NCI-H2081 treated with DMSO at 0.1 percent for 48 hours (cell line): Measurements from ENCODE around the gene SPINK1.
A peak's percentile ranks its signal among the peaks of the same experiment; 100 is the strongest.
"Not testable (repeated sequence)": the region's sequence is repeated elsewhere in the genome, so short reads cannot be mapped to it uniquely, and the experiment has no call there.

ENCODE experiments used
- DNase-seq: peaks from one replicate; lab custom pipeline; 2025; lab: John Stamatoyannopoulos, UW

SPINK1 gene

GRCh38 chr5:147805030-147805454, 26.4 kb downstream of the SPINK1 start:
- DNase-seq, result no peak

- no peak for DNase-seq
Measured at GRCh38 chr5:147804334-147804733, 27.1 kb downstream of the SPINK1 start.

GRCh38 chr5:147803926-147804325, 27.5 kb downstream of the SPINK1 start:
- no peak for DNase-seq

- not testable (repeated sequence) for DNase-seq
Measured at GRCh38 chr5:147803161-147803560, 28.3 kb downstream of the SPINK1 start.

- no peak for DNase-seq
Measured at GRCh38 chr5:147801461-147801860, 30.0 kb downstream of the SPINK1 start.

GRCh38 chr5:147800491-147800890, 31.0 kb downstream of the SPINK1 start:
- no peak for DNase-seq

GRCh38 chr5:147796556-147797308, 34.7 kb downstream of the SPINK1 start:
- DNase-seq, result no peak

- DNase-seq, result no peak
Measured at GRCh38 chr5:147791181-147791580, 40.3 kb downstream of the SPINK1 start.

- DNase-seq, result no peak
Measured at GRCh38 chr5:147789820-147790219, 41.7 kb downstream of the SPINK1 start.

GRCh38 chr5:147788023-147788422, 43.4 kb downstream of the SPINK1 start:
- DNase-seq, result no peak

- no peak for DNase-seq
Measured at GRCh38 chr5:147786142-147786541, 45.3 kb downstream of the SPINK1 start.

GRCh38 chr5:147784146-147784987, 47.1 kb downstream of the SPINK1 start:
- DNase-seq, result no peak

- peak; percentile 78 for DNase-seq
Measured at GRCh38 chr5:147782110-147783028, 49.1 kb downstream of the SPINK1 start, which contains the start of gene JAKMIP2. Gene JAKMIP2, minus strand, starts transcription at chr5:147782728. Its CDS starts 110,922 bp downstream, at chr5:147671806.

GRCh38 chr5:147780924-147781573, 50.4 kb downstream of the SPINK1 start:
- DNase-seq, result no peak

GRCh38 chr5:147779694-147780093, 51.8 kb downstream of the SPINK1 start:
- DNase-seq, result no peak

GRCh38 chr5:147776989-147777388, 54.5 kb downstream of the SPINK1 start:
- DNase-seq, result no peak
